ENCODE results near the gene ITFG2.

The ITFG2 gene

DNA sequence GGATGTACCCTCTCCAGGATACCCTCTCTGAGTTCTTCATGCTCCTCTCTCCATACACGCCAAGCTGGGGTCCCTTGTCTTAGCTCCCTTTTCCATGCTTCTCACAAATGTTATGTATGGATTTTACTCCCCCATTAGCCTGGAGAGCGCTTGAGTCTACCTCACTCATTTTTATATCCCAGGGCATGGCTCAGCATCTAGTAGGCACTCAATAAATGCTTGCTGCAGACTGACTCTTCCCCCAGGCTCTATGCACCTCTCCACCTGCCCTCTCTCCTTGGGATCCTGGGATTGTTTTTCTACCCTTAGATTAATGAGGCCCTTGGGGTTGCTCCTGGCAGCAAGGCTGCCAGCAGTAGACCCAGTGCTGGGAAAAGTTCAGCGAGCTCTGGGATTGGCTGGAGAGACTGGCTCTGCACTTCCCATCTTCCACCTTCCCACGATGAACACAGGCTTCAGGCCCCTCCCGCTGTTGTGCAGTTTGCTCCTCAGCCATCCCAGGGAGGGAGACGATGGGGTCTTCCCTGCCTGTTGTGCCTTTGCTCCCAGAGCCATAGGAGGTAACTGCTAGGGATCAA lies 20.2 kb downstream of the ITFG2 start:
- TF ChIP-seq EZH2 (IDR thresholded peaks at IDR 0.05; ENCODE audit: borderline replicate concordance, low read length) (no peak), CTCF (IDR thresholded peaks at IDR 0.05; ENCODE audit: low read length) (no peak)
- peaks cover 14% of the 10 kb centered on the region for H3K36me3 ChIP-seq (ENCODE audit: insufficient read depth, low read length)
- no peaks in the 10 kb centered on the region for H3F3A ChIP-seq (ENCODE audit: insufficient read depth, low read length)
- H3K27me3 ChIP-seq (ENCODE audit: insufficient read depth, low read length), result no peaks in the 10 kb centered on the region
- H3K27ac ChIP-seq (ENCODE audit: low read depth, low read length, poor library complexity, severe bottlenecking), result no peak overlapping the region
- no peak overlapping the region for H3K9ac ChIP-seq (ENCODE audit: low read length)
- H3K4me1 ChIP-seq (ENCODE audit: insufficient read depth, low read length, severe bottlenecking), result peaks cover 13% of the 10 kb centered on the region
- H4K20me1 ChIP-seq (ENCODE audit: insufficient read depth, low read length), result no peaks in the 10 kb centered on the region
- no peaks in the 10 kb centered on the region for H3K9me3 ChIP-seq (ENCODE audit: low read length)
- no peak overlapping the region for H3K4me2 ChIP-seq (ENCODE audit: low read length)
- H3K4me3 ChIP-seq (ENCODE audit: low read depth, low read length, poor library complexity, severe bottlenecking), result no peak overlapping the region
- no peaks in the 10 kb centered on the region for H3K79me2 ChIP-seq (ENCODE audit: insufficient read depth, low read length)
- H3K9me2 ChIP-seq (ENCODE audit: low read depth, low read length), result no peaks in the 10 kb centered on the region
- no peak overlapping the region for H2AFZ ChIP-seq (ENCODE audit: low read length)

DNA sequence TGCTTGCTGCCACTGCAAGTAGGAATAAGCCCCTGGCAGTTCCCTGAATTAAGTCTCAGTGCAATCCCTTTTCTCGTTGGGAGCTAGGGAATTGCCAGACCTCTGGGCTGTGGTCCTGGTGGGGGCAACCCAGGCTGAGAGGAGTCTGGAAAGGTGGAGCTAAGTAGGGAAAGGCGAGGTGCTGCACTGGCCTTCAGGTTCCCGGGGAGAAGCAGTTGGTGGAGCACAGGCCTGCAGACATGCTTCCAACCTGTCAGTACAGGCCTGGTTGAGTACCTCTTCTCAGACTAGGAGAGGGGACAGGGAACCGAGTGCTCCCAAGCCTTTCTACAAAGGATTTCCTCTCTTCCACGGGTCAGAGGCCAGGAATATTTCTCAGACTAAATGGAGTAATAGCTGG lies 20.9 kb downstream of the ITFG2 start:
- TF ChIP-seq EZH2 (IDR thresholded peaks at IDR 0.05; ENCODE audit: borderline replicate concordance, low read length) (no peak), CTCF (IDR thresholded peaks at IDR 0.05; ENCODE audit: low read length) (no peak)
- Histone ChIP-seq H3K9ac (ENCODE audit: low read length) (no peak overlapping the region), H2AFZ (ENCODE audit: low read length) (no peak overlapping the region), H3F3A (ENCODE audit: insufficient read depth, low read length) (no peaks in the 10 kb centered on the region), H3K27me3 (ENCODE audit: insufficient read depth, low read length) (no peaks in the 10 kb centered on the region), H3K79me2 (ENCODE audit: insufficient read depth, low read length) (no peaks in the 10 kb centered on the region), H3K4me3 (ENCODE audit: low read depth, low read length, poor library complexity, severe bottlenecking) (no peak overlapping the region), H3K9me3 (ENCODE audit: low read length) (no peaks in the 10 kb centered on the region), H3K4me2 (ENCODE audit: low read length) (no peak overlapping the region), H3K27ac (ENCODE audit: low read depth, low read length, poor library complexity, severe bottlenecking) (no peak overlapping the region), H3K9me2 (ENCODE audit: low read depth, low read length) (no peaks in the 10 kb centered on the region), H3K36me3 (ENCODE audit: insufficient read depth, low read length) (peaks cover 7% of the 10 kb centered on the region), H3K4me1 (ENCODE audit: insufficient read depth, low read length, severe bottlenecking) (peaks cover 13% of the 10 kb centered on the region), H4K20me1 (ENCODE audit: insufficient read depth, low read length) (no peaks in the 10 kb centered on the region)

GRCh38 chr12:2833810-2834209 lies 21.3 kb downstream of the ITFG2 start:
- no peak overlapping the region for H3K27ac ChIP-seq (ENCODE audit: low read depth, low read length, poor library complexity, severe bottlenecking)
- H2AFZ ChIP-seq (ENCODE audit: low read length), result no peak overlapping the region
- no peaks in the 10 kb centered on the region for H3F3A ChIP-seq (ENCODE audit: insufficient read depth, low read length)
- no peaks in the 10 kb centered on the region for H4K20me1 ChIP-seq (ENCODE audit: insufficient read depth, low read length)
- H3K9me2 ChIP-seq (ENCODE audit: low read depth, low read length), result no peaks in the 10 kb centered on the region
- no peaks in the 10 kb centered on the region for H3K27me3 ChIP-seq (ENCODE audit: insufficient read depth, low read length)
- peaks cover 6% of the 10 kb centered on the region; the same call in 1 of the 2 replicates for H3K36me3 ChIP-seq (ENCODE audit: insufficient read depth, low read length)
- no peaks in the 10 kb centered on the region for H3K79me2 ChIP-seq (ENCODE audit: insufficient read depth, low read length)
- H3K4me2 ChIP-seq (ENCODE audit: low read length), result no peak overlapping the region
- H3K9ac ChIP-seq (ENCODE audit: low read length), result no peak overlapping the region
- no peak for TF ChIP-seq CTCF (IDR thresholded peaks at IDR 0.05; ENCODE audit: low read length)
- TF ChIP-seq EZH2 (IDR thresholded peaks at IDR 0.05; ENCODE audit: borderline replicate concordance, low read length), result no peak
- no peak overlapping the region for H3K4me3 ChIP-seq (ENCODE audit: low read depth, low read length, poor library complexity, severe bottlenecking)
- no peaks in the 10 kb centered on the region for H3K9me3 ChIP-seq (ENCODE audit: low read length)
- H3K4me1 ChIP-seq (ENCODE audit: insufficient read depth, low read length, severe bottlenecking), result peaks cover 13% of the 10 kb centered on the region
